Adrenal gland (tissue), 12 donors: ENCODE results near the gene PRSS38. TPM values are rescaled to one million over a fixed set of nuclear protein-coding genes. Genes with fewer than 3 reads are reported as not detected.

Source experiments
- DNase-seq, 7 donors: peaks; one replicate each; pipeline ENCODE4 v3.0.0-alpha.2; 2019 to 2020
- H3K27ac ChIP-seq, 5 donors: fragments of 200-600 bp; sonication (generic) in 4 of 5; 1 replicate in 3 of 5; 2 replicates in 2 of 5; pipeline versions ENCODE4 v1.5.1 to v1.8.0; 2016 to 2020; ENCODE audit warnings: mild to moderate bottlenecking in 1 of 5
- H3K27me3 ChIP-seq: fragments of 200-600 bp; 2 replicates; pipeline ENCODE4 v1.8.0; 2021
- H3K36me3 ChIP-seq, 2 donors: fragments of 200-600 bp; replicated peaks in 1 of 2; 1 replicate in 1 of 2; 2 replicates in 1 of 2; pipeline versions ENCODE4 v1.5.1 to v1.8.0; 2018 to 2022
- H3K4me1 ChIP-seq, 2 donors: fragments of 200-600 bp; replicated peaks in 1 of 2; 1 replicate in 1 of 2; 2 replicates in 1 of 2; pipeline versions ENCODE4 v1.5.1 to v1.8.0; 2018 to 2021
- H3K4me3 ChIP-seq, 4 donors: fragments of 200-600 bp; sonication (generic) in 3 of 4; one replicate each; pipeline ENCODE4 v1.5.1; 2016 to 2018
- H3K9me3 ChIP-seq, 3 donors: fragments of 200-600 bp; sonication (generic) in 1 of 3; replicated peaks in 1 of 3; 1 replicate in 2 of 3; 2 replicates in 1 of 3; pipeline versions ENCODE4 v1.5.1 to v1.8.0; 2016 to 2021
- POLR2A ChIP-seq, 2 donors: fragments of 450-650 bp; IDR thresholded peaks; one replicate each; pipeline ENCODE4 v1.6.1; 2017; ENCODE audit warnings: antibody characterized with exemption in 2 of 2, mild to moderate bottlenecking in 2 of 2, moderate library complexity in 1 of 2
- WGBS, 4 donors: extraction: QIAGEN DNeasy Blood & Tissue Kit in 2 of 4; methylation state at CpG; one replicate each; pipeline versions ENCODE4 v1.1.5 to v1.1.7; 2013 to 2017; 5-methylcytosine and 5-hydroxymethylcytosine counted together
- intact Hi-C, 2 donors: fragments of 100-400 bp; cut with DNase I; formaldehyde crosslinking; loops; one replicate each; pipeline versions ENCODE4 v1.14.1 to v1.15.0; 2022 to 2023
- polyA plus RNA-seq, 3 donors: library from polyadenylated mRNA; stranded (reverse); fragments of 200-250 nt in 2 of 3; fragments of 350-450 nt in 1 of 3; fragmentation: Illumina TruSeq in 1 of 3; extraction: RNeasy Lipid Tissue Mini Kit (QIAGEN cat#74804) in 1 of 3; gene quantifications; one replicate each; pipeline ENCODE4 v1.2.3, GENCODE V29; 2013 to 2014
- total RNA-seq, 9 donors: library from RNA; depleted of rRNA in 4 of 9; stranded (reverse); fragments of >200 nt in 4 of 9; fragments of 120-200 nt in 1 of 9; fragmentation: NEBNext Ultra II Directional in 1 of 9; extraction: Animal tissue kit (Norgen Biotek cat#: 25700) in 1 of 9; gene quantifications; one replicate each; pipeline versions ENCODE4 v1.1.0 to v1.2.4, GENCODE V29; 2013 to 2023
- TF ChIP-seq, protein P1 (sequence below), 6 experiments: fragments of 450-650 bp in 4 of 6; fragments of 200-600 bp in 2 of 6; sonication (generic) in 1 of 6; IDR thresholded peaks; 1 replicate in 5 of 6; 2 replicates in 1 of 6; pipeline versions ENCODE4 v1.5.1 to v1.8.0; 2016 to 2021; ENCODE audit warnings: antibody characterized with exemption in 6 of 6, mild to moderate bottlenecking in 2 of 6, moderate library complexity in 1 of 6
- donor health status: healthy with polysubstance abuse.
- donor health status: Bipolar disorder and iron deficiency.
- donor health status: DM: yes; HTN: yes; CAD: no.
- donor health status: DM: no; HTN: no; CAD: no.
- donor health status: DM: no; HTN: no; CAD: no.
- donor health status: DM: yes; HTN: yes; CAD: no.

The PRSS38 gene
- total and polyA plus RNA-seq, 12 donors = not detected

DNA sequence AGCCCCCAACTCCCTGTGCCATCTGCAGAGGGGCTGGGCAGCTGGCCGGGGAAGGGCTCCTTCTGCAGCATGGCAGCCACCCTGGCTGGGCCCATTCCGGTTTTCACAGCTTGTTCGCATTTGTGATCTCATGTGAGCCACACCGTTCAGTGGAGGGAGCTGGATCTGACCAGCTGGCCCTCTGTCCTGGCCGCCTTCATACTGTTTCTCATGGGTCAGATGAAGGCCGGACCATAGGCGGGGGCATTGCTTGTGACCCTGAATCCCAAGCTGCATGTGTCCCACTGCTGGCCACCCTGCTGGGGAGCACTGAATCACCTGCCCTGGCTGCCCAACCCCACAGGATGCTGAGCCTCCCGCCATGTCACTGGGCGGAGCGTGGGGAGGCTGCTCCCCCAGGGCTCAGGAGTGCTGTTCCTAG, 36.4 kb upstream of the PRSS38 start:
- DNase-seq = peak in 2 of 7 donors; percentile 19 to 42
- no peak overlapping the region for H3K4me3 ChIP-seq
- no peaks in the 10 kb centered on the region for H3K27me3 ChIP-seq
- TF ChIP-seq, protein P1, sequence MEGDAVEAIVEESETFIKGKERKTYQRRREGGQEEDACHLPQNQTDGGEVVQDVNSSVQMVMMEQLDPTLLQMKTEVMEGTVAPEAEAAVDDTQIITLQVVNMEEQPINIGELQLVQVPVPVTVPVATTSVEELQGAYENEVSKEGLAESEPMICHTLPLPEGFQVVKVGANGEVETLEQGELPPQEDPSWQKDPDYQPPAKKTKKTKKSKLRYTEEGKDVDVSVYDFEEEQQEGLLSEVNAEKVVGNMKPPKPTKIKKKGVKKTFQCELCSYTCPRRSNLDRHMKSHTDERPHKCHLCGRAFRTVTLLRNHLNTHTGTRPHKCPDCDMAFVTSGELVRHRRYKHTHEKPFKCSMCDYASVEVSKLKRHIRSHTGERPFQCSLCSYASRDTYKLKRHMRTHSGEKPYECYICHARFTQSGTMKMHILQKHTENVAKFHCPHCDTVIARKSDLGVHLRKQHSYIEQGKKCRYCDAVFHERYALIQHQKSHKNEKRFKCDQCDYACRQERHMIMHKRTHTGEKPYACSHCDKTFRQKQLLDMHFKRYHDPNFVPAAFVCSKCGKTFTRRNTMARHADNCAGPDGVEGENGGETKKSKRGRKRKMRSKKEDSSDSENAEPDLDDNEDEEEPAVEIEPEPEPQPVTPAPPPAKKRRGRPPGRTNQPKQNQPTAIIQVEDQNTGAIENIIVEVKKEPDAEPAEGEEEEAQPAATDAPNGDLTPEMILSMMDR (IDR thresholded peaks at IDR 0.05) = no peak
- no peak for TF ChIP-seq POLR2A (IDR thresholded peaks at IDR 0.05)
- peak overlapping the region in 2 of 5 donors; percentile 45 to 54 for H3K27ac ChIP-seq
- H3K4me1 ChIP-seq = no peaks in the 10 kb centered on the region
- intact Hi-C loops = no loop called here
- 88 to 100% (median 91%) methylated on average over 3 to 10 of the region's 10 CpGs for whole genome bisulfite sequencing, 4 donors
- peaks cover 0 to 6% of the 10 kb centered on the region in 2 donors for H3K36me3 ChIP-seq
- H3K9me3 ChIP-seq = no peaks in the 10 kb centered on the region

DNA sequence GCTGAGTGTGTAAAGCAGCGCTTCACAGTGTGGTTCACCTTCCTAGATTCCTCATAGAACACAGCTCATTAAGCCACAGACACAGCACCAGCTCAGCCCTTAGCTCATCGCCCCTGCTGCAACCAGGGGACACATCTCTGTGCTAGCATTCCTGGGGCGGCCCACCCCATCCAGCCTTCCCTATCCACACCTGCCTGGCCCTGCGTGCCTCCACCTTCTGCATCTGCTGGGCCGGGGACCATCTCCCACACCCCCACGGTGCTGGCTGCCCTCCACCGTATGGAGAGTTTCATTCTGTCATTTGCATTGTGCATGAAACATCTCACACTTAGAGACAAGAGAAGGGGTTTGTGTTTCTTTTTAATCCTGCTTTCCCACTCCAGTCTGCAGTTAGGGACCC, 35.8 kb upstream of the PRSS38 start:
- peak in 3 of 7 donors; percentile 6 to 34 (median 9) for DNase-seq
- Histone ChIP-seq H3K36me3 (peaks cover 0 to 6% of the 10 kb centered on the region in 2 donors), H3K27me3 (no peaks in the 10 kb centered on the region), H3K9me3 (no peaks in the 10 kb centered on the region), H3K4me1 (no peaks in the 10 kb centered on the region), H3K27ac (no peak overlapping the region), H3K4me3 (no peak overlapping the region)
- intact Hi-C loops = no loop called here
- TF ChIP-seq POLR2A (IDR thresholded peaks at IDR 0.05) = no peak
- TF ChIP-seq, protein P1 (IDR thresholded peaks at IDR 0.05) = no peak
- 89 to 96% (median 95%) methylated on average over 7 of the region's 7 CpGs for WGBS, 4 donors

DNA sequence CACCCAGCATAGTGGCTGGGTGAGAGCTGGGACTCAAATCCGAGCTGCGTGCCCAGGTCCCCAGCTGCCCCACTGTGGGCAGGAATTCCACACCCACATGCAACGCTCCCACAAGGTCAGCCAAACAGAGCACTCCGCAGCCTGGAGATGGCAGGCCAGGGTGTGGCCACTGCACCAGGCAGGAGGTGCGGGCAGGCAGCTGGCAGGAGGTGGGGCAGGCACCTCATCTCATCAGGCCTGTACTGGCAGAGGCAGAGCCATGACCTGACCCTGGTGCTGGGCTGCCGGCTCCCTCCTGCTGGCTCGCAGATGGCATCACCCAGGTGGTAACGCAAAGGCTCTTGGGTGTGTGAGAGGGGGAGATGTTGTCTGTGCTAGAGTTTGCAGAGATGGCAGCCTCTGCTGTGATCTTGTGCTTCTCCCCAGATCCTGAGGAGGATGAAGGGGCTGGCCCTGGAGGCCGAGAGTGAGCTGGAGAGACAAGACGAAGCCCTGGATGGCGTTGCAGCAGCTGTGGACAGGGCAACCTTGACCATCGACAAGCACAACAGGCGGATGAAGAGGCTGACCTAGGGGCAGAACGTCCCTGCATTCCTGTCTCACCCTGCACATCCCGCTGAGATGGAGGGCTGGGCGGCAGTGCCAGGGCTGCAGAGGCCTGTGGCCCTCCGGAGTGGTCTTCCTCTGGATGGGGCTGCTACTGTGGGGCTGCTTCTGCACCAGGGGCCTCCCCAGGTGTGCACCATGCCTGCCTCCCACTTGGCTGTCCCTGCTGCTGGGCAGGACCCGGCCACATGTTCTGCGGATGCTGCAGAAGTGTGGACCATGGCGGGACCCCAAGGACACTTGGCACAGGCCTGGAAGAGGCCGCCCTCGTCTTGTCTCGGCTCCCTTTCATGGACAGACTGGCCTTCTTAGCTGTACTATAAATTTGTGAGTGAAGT, 35.1 kb upstream of the PRSS38 start:
- H3K4me1 ChIP-seq = no peaks in the 10 kb centered on the region
- H3K27me3 ChIP-seq = no peaks in the 10 kb centered on the region
- no peak overlapping the region for H3K27ac ChIP-seq
- DNase-seq = peak in 4 of 7 donors; percentile 12 to 44 (median 22)
- H3K4me3 ChIP-seq = no peak overlapping the region
- no peaks in the 10 kb centered on the region for H3K9me3 ChIP-seq
- intact Hi-C loops = no loop called here
- TF ChIP-seq POLR2A (IDR thresholded peaks at IDR 0.05) = no peak
- TF ChIP-seq, protein P1 (IDR thresholded peaks at IDR 0.05) = no peak
- peaks cover 0 to 6% of the 10 kb centered on the region in 2 donors for H3K36me3 ChIP-seq
- 73 to 89% (median 77%) methylated on average over 13 to 23 of the region's 23 CpGs for WGBS, 4 donors

DNA sequence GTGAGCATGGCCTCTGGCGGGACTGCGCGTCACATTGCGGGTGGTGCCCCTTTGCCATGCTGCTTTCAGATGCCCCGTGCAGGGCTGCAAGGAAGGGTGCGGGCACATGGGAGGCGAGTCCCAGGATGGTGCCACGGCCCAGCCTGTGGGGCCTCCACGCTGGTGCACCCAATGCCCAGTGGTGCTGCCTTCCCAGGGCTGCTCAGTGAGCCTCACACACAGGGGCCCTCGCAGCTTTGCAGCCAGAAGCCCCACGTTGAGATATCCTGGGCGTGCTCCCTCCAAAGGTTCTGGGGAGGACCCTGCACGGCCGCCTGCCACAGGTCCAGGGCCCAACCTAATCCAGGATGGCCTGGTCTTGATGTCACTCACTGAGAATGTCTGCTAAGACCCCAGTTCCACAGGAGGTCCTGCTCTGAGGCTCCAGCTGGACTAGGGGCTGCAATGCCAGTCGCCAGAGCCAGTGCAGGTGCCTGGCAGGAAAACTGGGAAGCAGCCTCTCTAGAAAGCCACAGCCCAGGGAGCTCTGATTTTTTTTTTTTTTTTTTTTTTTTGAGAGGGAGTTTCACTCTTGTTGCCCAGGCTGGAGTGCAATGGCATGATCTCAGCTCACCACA, 34.1 kb upstream of the PRSS38 start:
- 88 to 96% (median 95%) methylated on average over 5 to 15 of the region's 15 CpGs for WGBS, 4 donors

More for the DNA sequence above, 34.1 kb upstream of the PRSS38 start:
- no peak overlapping the region for H3K27ac ChIP-seq
- no peaks in the 10 kb centered on the region for H3K9me3 ChIP-seq
- H3K4me1 ChIP-seq = peaks cover under 1 to 5% of the 10 kb centered on the region in 2 donors
- DNase-seq = peak in 3 of 7 donors; percentile 5 to 46 (median 13)
- intact Hi-C loops = no loop called here
- no peak overlapping the region for H3K4me3 ChIP-seq
- H3K36me3 ChIP-seq = no peaks in the 10 kb centered on the region
- no peak for TF ChIP-seq POLR2A (IDR thresholded peaks at IDR 0.05)
- TF ChIP-seq, protein P1 (IDR thresholded peaks at IDR 0.05) = no peak
- H3K27me3 ChIP-seq = no peaks in the 10 kb centered on the region
